Colonic mucosa (tissue), 4 donors: ENCODE data around the gene IQGAP1. TPM values are rescaled to one million over a fixed set of nuclear protein-coding genes. Genes with fewer than 3 reads are reported as not detected.

Experiments used
- DNase-seq: peaks from one replicate; pipeline ENCODE4 v3.0.0-alpha.2; 2020
- H3K27ac ChIP-seq: fragments of 200-600 bp; one replicate; pipeline ENCODE4 v1.8.0; 2021
- H3K27me3 ChIP-seq: fragments of 200-600 bp; one replicate; pipeline ENCODE4 v1.8.0; 2021
- H3K36me3 ChIP-seq: fragments of 200-600 bp; one replicate; pipeline ENCODE4 v1.8.0; 2021
- H3K4me1 ChIP-seq: fragments of 200-600 bp; one replicate; pipeline ENCODE4 v1.8.0; 2021; ENCODE audit warnings: mild to moderate bottlenecking
- H3K4me3 ChIP-seq: fragments of 200-600 bp; one replicate; pipeline ENCODE4 v1.8.0; 2021
- H3K9ac ChIP-seq, 2 donors: one replicate each; pipeline ENCODE4 v1.7.0; 2013; ENCODE audit warnings: control low read depth in 2 of 2, low read depth in 2 of 2, low read length in 2 of 2
- H3K9me3 ChIP-seq: fragments of 200-600 bp; one replicate; pipeline ENCODE4 v1.8.0; 2021
- CTCF ChIP-seq: fragments of 200-600 bp; IDR thresholded peaks from one replicate; pipeline ENCODE4 v1.8.0; 2022; ENCODE audit warnings: antibody characterized with exemption, mild to moderate bottlenecking
- intact Hi-C: fragments of 100-400 bp; cut with DNase I; formaldehyde crosslinking; loops from one replicate; pipeline ENCODE4 v1.14.1; 2022
- total RNA-seq, 2 donors: library from RNA; stranded (reverse); fragmentation: NEBNext Ultra II Directional in 1 of 2; extraction: Animal tissue kit (Norgen Biotek cat#: 25700) in 1 of 2; gene quantifications; one replicate each; pipeline ENCODE4 v1.2.1, GENCODE V29; 2021
- donor health status: healthy.
- donor health status: DM: no; HTN: no; CAD: no.
- donor health status: DM: no; HTN: no; CAD: no.

Gene IQGAP1
- total RNA-seq, 2 donors from 2014 or later = 210 to 243 TPM

- no peaks in the 10 kb centered on the region for H3K4me1 ChIP-seq
- intact Hi-C loops = no loop called here
Observed at GRCh38 chr15:90550919-90551318, 162.9 kb downstream of the IQGAP1 start.

More at GRCh38 chr15:90550919-90551318, 162.9 kb downstream of the IQGAP1 start:
- Histone ChIP-seq H3K36me3 (no peaks in the 10 kb centered on the region), H3K9me3 (no peaks in the 10 kb centered on the region), H3K9ac (no peak overlapping the region), H3K4me3 (no peak overlapping the region), H3K27ac (peak overlapping the region; percentile 5), H3K27me3 (no peaks in the 10 kb centered on the region)
- no peak for DNase-seq
- no peak for TF ChIP-seq CTCF

Other genes with a start within 250 kb of the IQGAP1 start
- gene SEMA4B, start 186.9 kb upstream of the IQGAP1 start, total RNA-seq = 100 to 1,000 TPM; 102 to 141 TPM
- gene CIB1, start 154.3 kb upstream of the IQGAP1 start, total RNA-seq = 100 to 1,000 TPM; 212 to 216 TPM
- gene GDPGP1, start 154.0 kb upstream of the IQGAP1 start, total RNA-seq = 10 to 100 TPM; 14.4 to 18.6 TPM
- 1 to 10 TPM in 1 of 2 donors, under 1 TPM in 1; 0.35 to 1.2 TPM for gene TTLL13, start 138.7 kb upstream of the IQGAP1 start, total RNA-seq
- 10 to 100 TPM; 56.5 to 60.4 TPM for gene NGRN, start 122.6 kb upstream of the IQGAP1 start, total RNA-seq
- gene ZNF774, start 36.0 kb upstream of the IQGAP1 start, total RNA-seq = 10 to 100 TPM; 13.7 to 13.9 TPM
- 10 to 100 TPM; 16.1 to 24.2 TPM for gene CRTC3, start 141.7 kb downstream of the IQGAP1 start, total RNA-seq